Spleen (tissue), 11 donors: Measurements from ENCODE around the gene MAL. TPM values are rescaled to one million over a fixed set of nuclear protein-coding genes. Genes with fewer than 3 reads are reported as not detected.

Source experiments
- DNase-seq: peaks from one replicate; pipeline ENCODE4 v3.0.0-alpha.2; 2020
- H3K27ac ChIP-seq, 8 donors: fragments of 200-600 bp; sonication (generic) in 7 of 8; 1 replicate in 4 of 8; 2 replicates in 4 of 8; pipeline versions ENCODE4 v1.5.0 to v1.8.0; 2016 to 2021; ENCODE audit warnings: inconsistent platforms in 4 of 8, mild to moderate bottlenecking in 4 of 8, moderate library complexity in 1 of 8
- H3K27me3 ChIP-seq, 7 donors: fragments of 200-600 bp; sonication (generic) in 6 of 7; replicated peaks in 1 of 7; 1 replicate in 4 of 7; 2 replicates in 3 of 7; pipeline versions ENCODE4 v1.5.0 to v1.8.0; 2016 to 2021; ENCODE audit warnings: inconsistent platforms in 3 of 7, mild to moderate bottlenecking in 1 of 7
- H3K36me3 ChIP-seq, 6 donors: fragments of 200-600 bp; sonication (generic) in 5 of 6; 1 replicate in 4 of 6; 2 replicates in 2 of 6; pipeline versions ENCODE4 v1.5.0 to v1.8.0; 2016 to 2021; ENCODE audit warnings: inconsistent platforms in 2 of 6
- H3K4me1 ChIP-seq, 6 donors: fragments of 200-600 bp; sonication (generic) in 5 of 6; 1 replicate in 3 of 6; 2 replicates in 3 of 6; pipeline versions ENCODE4 v1.5.0 to v1.8.0; 2016 to 2021; ENCODE audit warnings: inconsistent platforms in 3 of 6
- H3K4me3 ChIP-seq, 8 donors: fragments of 200-600 bp; sonication (generic) in 7 of 8; 1 replicate in 4 of 8; 2 replicates in 4 of 8; pipeline versions ENCODE4 v1.5.0 to v1.8.0; 2016 to 2021; ENCODE audit warnings: inconsistent platforms in 4 of 8, mild to moderate bottlenecking in 4 of 8, moderate library complexity in 2 of 8
- H3K9me3 ChIP-seq, 8 donors: fragments of 200-600 bp; sonication (generic) in 7 of 8; 1 replicate in 4 of 8; 2 replicates in 4 of 8; pipeline versions ENCODE4 v1.5.0 to v1.8.0; 2016 to 2021; ENCODE audit warnings: inconsistent platforms in 4 of 8
- POLR2A ChIP-seq, 3 donors: fragments of 450-650 bp; IDR thresholded peaks; one replicate each; pipeline ENCODE4 v1.5.1; 2017; ENCODE audit warnings: antibody characterized with exemption in 3 of 3, mild to moderate bottlenecking in 1 of 3
- POLR2AphosphoS5 ChIP-seq, 3 donors: sonication (generic); formaldehyde crosslinking; IDR thresholded peaks; one replicate each; pipeline ENCODE4 v1.5.1; 2017; ENCODE audit warnings: antibody characterized with exemption in 3 of 3
- WGBS, 5 donors: extraction: QIAGEN DNeasy Blood & Tissue Kit in 3 of 5; methylation state at CpG; one replicate each; pipeline versions ENCODE4 v1.1.5 to v1.1.7; 2013 to 2018; 5-methylcytosine and 5-hydroxymethylcytosine counted together
- intact Hi-C: fragments of 100-400 bp; cut with DNase I; formaldehyde crosslinking; loops from one replicate; pipeline ENCODE4 v1.15.0; 2023; ENCODE audit warnings: low total_unique reads
- polyA plus RNA-seq, 3 donors: library from polyadenylated mRNA; stranded (reverse); fragments of 200-250 nt; gene quantifications; one replicate each; pipeline ENCODE4 v1.2.1, GENCODE V29; 2013
- total RNA-seq, 7 donors: library from RNA; depleted of rRNA in 3 of 7; stranded (reverse); fragments of >200 nt in 3 of 7; fragmentation: NEBNext Ultra II Directional in 4 of 7; extraction: Animal tissue kit (Norgen Biotek cat#: 25700) in 4 of 7; gene quantifications; one replicate each; pipeline versions ENCODE4 v1.1.0 to v1.2.1, GENCODE V29; 2016 to 2021
- TF ChIP-seq, protein P1 (sequence below), 11 experiments: fragments of 200-600 bp in 7 of 11; fragments of 450-650 bp in 4 of 11; sonication (generic) in 4 of 11; IDR thresholded peaks in 8 of 11; conservative IDR thresholded peaks in 3 of 11; 1 replicate in 7 of 11; 2 replicates in 4 of 11; pipeline versions ENCODE4 v1.4.0 to v1.8.0; 2016 to 2021; ENCODE audit warnings: antibody characterized with exemption in 11 of 11, inconsistent platforms in 4 of 11, mild to moderate bottlenecking in 1 of 11
- donor health status: healthy with polysubstance abuse.
- donor health status: DM: no; HTN: no; CAD: no; lungs with moderate emphysema.
- donor health status: DM: no; HTN: no; CAD: no.
- donor health status: Bipolar disorder and iron deficiency.
- donor health status: healthy.
- donor health status: DM: no; HTN: no; CAD: no.
- donor health status: DM: yes; HTN: yes; CAD: no.

Gene MAL
- total and polyA plus RNA-seq, 10 donors: 4.7 to 18.8 (median 8.7) TPM

DNA sequence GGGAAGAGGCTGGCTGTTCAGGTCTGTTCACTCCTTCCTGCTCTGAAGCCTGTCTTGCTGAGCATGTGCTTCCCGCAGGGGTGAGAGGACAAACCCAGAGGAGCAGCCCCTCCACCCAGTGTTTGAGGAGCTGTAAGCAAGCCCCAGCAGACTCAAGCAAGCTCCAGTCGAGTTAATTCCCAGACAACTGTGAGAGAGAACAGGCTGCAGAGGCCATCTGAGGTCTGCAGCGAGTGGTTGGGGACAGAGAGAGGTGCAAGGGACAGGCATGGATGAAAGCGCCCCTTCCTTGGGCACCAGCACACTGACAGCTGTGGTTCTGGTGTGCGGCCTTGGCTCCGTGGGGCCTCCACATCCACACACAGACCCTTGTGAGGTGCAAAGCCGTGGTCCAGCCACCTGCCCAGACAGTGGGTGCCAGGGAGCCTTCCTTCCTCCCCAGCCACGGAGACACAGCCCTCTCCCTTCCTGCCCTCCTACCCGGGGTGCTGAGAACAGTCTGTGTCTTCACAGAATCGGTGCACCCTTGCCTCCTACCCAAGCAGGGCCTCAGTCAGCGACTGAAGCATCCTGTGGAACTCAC lies 36.2 kb downstream of the MAL start:
- Histone ChIP-seq H3K27me3 (peaks cover 0 to 34% (median 0%) of the 10 kb centered on the region in 7 donors), H3K4me1 (no peaks in the 10 kb centered on the region), H3K4me3 (no peak overlapping the region), H3K36me3 (no peaks in the 10 kb centered on the region), H3K9me3 (no peaks in the 10 kb centered on the region), H3K27ac (no peak overlapping the region)
- WGBS, 5 donors: 52 to 66% (median 56%) methylated on average over 9 to 11 of the region's 11 CpGs
- intact Hi-C loops: no loop called here
- peak; percentile 63 for DNase-seq
- TF ChIP-seq, protein P1, sequence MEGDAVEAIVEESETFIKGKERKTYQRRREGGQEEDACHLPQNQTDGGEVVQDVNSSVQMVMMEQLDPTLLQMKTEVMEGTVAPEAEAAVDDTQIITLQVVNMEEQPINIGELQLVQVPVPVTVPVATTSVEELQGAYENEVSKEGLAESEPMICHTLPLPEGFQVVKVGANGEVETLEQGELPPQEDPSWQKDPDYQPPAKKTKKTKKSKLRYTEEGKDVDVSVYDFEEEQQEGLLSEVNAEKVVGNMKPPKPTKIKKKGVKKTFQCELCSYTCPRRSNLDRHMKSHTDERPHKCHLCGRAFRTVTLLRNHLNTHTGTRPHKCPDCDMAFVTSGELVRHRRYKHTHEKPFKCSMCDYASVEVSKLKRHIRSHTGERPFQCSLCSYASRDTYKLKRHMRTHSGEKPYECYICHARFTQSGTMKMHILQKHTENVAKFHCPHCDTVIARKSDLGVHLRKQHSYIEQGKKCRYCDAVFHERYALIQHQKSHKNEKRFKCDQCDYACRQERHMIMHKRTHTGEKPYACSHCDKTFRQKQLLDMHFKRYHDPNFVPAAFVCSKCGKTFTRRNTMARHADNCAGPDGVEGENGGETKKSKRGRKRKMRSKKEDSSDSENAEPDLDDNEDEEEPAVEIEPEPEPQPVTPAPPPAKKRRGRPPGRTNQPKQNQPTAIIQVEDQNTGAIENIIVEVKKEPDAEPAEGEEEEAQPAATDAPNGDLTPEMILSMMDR (IDR thresholded peaks at IDR 0.05 in 8 of 11, conservative IDR thresholded peaks at IDR 0.05 in 3 of 11): no peak
- TF ChIP-seq POLR2AphosphoS5 (IDR thresholded peaks at IDR 0.05) (no peak), POLR2A (IDR thresholded peaks at IDR 0.05) (no peak)

DNA sequence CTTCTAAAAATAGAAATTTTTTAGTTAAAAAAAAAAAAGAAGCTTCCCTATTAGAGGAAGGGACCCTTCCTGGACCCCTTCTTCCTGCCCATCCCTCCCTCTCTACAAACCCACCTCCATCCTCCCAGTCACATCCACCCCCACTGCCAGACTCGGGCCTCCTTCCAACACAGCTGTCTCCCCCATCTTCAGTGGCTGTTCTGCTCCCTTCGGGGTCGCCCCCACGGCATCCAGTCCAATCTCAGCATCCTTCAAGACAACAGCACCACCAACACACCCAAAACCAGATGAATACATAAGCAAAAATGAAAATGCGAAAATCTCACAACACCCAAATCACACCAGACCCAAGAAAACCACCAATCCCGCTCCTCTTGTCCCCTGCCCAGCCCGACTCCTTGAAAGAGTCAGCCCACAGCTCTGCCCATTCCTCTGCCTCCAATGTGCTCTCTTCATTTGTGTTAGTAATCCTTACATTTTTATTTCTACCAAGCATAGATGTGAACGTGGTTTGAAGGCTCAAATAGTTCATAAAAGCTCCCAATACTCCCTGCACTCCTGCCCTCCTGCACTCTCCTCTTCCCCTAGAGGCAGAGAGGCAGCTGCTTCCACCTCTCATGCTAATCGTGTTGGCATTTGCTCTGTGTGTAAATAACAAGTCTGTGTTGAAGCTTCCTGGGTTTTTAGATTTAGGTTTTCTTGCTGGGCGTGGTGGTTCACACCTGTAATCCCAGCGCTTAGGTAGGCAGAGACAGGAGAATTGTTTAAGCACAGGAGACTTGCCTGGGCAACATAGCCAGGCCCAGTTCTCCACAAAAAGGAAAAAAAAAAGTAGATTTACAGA lies 37.0 kb downstream of the MAL start:
- no peaks in the 10 kb centered on the region for H3K4me1 ChIP-seq
- no peak overlapping the region for H3K4me3 ChIP-seq
- H3K36me3 ChIP-seq: no peaks in the 10 kb centered on the region
- peaks cover 0 to 34% (median 0%) of the 10 kb centered on the region in 7 donors for H3K27me3 ChIP-seq
- no peak overlapping the region for H3K27ac ChIP-seq
- WGBS, 5 donors: 68 to 76% (median 72%) methylated on average over 11 of the region's 11 CpGs
- TF ChIP-seq POLR2A (IDR thresholded peaks at IDR 0.05): no peak
- no peak for TF ChIP-seq POLR2AphosphoS5 (IDR thresholded peaks at IDR 0.05)
- TF ChIP-seq, protein P1 (IDR thresholded peaks at IDR 0.05 in 8 of 11, conservative IDR thresholded peaks at IDR 0.05 in 3 of 11): no peak
- no peaks in the 10 kb centered on the region for H3K9me3 ChIP-seq
- peak; percentile 48 for DNase-seq
- intact Hi-C loops: no loop called here

DNA sequence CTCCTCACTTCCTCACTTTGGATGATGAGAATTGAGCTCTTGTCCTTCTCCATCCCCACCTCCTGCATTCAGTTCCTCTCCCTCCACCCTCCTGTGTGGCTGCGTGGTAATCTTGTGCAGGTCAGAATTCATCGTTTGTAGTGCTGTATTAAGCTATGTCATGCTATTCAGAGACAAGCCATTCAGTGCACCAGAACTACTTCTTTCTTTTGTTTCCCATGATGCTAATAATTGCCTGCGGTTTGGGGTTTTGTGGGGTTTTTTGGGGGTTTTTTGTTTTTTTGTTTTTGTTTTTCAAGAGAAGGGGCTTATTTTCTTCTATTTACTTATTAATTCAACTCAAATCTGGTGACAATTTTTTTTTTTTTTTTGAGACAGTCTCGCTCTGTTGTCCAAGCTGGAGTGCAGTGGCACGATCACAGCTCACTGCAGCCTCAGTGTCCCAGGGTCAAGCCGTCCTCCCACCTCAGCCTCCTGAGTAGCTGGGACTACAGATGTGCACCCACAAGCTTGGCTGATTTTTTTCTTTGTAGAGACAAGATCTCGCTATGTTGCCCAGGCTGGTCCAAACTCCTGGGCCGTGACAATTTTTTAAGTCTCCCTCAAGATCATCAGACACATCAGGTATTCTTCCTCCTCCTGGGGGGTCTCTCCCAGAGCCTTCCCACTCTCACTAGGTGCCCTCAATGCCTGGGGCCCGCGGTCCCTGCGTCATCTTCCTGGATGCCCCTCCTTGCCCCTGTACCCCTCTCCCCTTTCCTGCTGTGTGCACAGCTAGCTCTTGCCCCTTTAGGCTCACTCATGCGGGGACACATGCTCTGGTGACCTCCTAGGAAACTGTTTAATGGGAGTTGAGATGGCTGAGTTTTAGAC lies 37.8 kb downstream of the MAL start:
- peak; percentile 47 for DNase-seq
- Histone ChIP-seq H3K36me3 (no peaks in the 10 kb centered on the region), H3K9me3 (no peaks in the 10 kb centered on the region), H3K27ac (no peak overlapping the region), H3K4me1 (no peaks in the 10 kb centered on the region), H3K27me3 (peaks cover 0 to 34% (median 0%) of the 10 kb centered on the region in 7 donors), H3K4me3 (no peak overlapping the region)
- WGBS, 5 donors: 73 to 83% (median 75%) methylated on average over 12 of the region's 12 CpGs
- TF ChIP-seq POLR2AphosphoS5 (IDR thresholded peaks at IDR 0.05): no peak
- TF ChIP-seq, protein P1 (IDR thresholded peaks at IDR 0.05 in 8 of 11, conservative IDR thresholded peaks at IDR 0.05 in 3 of 11): no peak
- intact Hi-C loops: no loop called here
